Inferior parietal cortex (tissue), 1 donor: ENCODE measurements around the gene NKAIN2.
A peak's percentile ranks its signal among the peaks of the same experiment; 100 is the strongest.
"Not testable (repeated sequence)": the region's sequence is repeated elsewhere in the genome, so short reads cannot be mapped to it uniquely, and the experiment has no call there.

ENCODE experiments used
- DNase-seq: peaks from one replicate; pipeline ENCODE4 v3.0.0-alpha.2; 2016; ENCODE audit errors: extremely low spot score

Gene NKAIN2

DNA sequence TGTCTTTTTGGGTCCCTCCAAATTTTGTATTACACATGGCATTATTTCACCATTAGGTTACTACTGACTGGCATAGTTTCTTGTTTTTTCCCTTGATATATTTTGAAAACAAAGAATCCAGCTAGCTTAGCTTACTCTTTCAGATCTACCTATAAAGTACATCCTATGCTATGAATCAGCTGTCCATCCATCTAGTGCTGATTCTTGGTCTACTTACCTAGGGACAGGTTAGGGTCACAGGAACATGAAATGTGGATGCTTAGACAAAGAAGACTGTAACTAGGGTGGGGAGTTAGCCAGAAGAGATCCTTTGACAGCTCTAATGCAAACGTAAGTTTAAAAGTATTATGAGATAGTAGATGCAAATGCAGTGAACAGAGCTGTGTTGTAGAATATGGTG lies 91.7 kb downstream of the NKAIN2 start:
- DNase-seq = no peak

DNA sequence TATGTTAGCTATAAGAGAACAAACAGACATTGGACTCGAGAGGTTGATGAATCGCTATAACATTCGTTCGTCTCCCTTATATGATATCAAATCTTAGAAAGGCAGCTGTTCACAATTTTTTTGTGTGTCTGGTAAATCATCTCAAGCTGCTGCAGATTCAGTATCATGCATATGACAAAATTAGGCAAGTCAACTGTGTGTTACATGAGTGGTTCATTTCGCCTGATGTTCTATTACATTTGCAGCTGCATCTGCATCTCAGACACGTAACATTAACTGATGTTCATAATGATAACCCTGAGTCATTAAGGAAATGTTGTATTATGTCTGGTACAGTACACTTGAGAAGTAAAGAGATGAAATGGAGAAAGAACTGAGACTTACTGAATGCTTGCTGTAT lies 92.1 kb downstream of the NKAIN2 start:
- peak; percentile 17 for DNase-seq

DNA sequence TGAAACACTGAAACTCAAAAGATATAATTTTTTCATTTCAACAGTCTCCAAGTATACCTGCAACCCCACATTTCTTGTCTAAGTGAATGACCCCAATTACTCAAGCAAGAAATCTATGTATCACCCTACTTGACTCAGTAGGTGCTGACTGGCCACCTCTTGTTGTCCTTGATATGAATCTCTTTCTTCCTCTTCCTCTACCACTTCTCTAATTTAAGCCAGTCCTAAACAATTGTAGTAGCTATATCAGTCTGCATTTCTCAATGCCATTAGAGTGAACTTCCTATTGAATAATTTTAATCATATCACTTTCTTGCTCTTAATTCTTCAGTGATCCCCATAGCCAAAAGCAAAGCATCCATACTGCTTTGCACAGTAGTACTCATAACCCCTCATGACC lies 93.2 kb downstream of the NKAIN2 start:
- no peak for DNase-seq

DNA sequence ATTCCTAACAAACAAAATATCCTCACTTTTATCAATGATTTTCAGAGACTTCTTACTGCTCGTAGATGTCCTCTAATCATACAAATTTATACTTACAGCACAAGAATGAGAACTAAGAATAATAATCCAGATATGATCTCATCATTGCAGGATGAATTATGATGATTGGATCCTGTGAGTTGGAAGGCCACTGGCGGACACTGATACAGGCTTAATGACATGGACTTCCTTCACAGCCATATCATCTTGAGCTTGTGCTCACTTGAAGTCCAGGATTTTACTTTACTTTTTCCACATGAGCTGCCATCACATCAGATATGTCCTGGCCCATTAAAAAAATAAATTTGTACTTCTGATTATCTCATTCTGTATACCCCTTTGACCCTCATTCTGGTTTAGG lies 94.3 kb downstream of the NKAIN2 start:
- no peak for DNase-seq

DNA sequence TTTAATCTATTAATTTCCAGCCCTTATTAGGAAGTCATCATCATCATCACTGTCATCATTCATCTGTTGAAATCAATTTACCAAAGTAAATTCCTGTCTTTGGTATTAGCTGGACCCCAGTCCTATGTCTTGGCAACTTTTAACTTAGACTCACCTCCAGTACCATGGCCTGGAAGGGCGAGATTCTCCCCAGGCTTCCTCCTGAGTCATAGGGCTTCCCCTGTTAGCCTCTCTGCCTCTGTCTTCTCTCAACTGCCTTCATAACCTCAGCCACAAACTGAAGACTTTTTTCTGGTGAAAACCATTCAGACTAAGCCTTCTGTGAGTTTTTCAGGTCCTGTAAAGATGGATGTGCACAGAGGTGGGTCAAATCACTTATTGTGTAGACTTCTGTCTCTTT lies 95.0 kb downstream of the NKAIN2 start:
- no peak for DNase-seq

DNA sequence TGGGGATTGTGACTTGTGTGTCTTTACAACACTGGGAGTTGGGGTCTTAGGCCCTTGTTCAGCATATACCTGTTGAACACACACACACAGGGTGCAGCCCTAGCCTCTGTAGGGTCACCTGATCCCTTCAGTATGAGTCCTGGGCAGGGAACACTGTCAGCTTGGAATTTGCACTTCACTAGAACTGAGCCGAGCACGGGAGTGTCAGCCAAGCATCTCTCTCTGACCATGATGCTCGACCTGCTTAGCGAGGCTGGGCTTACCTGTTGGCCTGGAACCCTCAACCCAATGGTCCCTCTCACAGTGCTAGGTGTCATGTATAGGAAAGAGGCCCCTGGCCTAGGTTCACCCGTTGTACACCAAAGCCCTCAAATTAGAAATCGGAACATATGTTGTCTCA lies 96.1 kb downstream of the NKAIN2 start:
- no peak for DNase-seq

DNA sequence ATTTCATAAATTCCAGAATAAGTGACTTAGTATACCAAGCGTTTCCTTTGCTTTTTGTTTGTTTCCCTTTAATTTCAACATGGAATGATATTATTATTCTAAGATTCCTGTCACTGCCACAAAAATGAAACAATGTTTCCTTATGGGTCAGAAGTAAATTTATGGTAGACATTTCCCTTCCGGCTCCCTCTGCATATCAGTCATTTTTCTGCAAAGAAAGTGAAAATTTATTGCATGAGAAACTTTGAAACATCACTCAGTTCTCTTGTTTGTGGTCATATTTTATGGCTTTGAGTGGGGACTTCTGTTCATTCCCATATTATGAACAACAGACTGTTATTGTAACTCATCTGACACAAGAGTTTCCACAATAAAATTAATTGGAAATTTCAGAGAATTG lies 97.8 kb downstream of the NKAIN2 start:
- no peak for DNase-seq

DNA sequence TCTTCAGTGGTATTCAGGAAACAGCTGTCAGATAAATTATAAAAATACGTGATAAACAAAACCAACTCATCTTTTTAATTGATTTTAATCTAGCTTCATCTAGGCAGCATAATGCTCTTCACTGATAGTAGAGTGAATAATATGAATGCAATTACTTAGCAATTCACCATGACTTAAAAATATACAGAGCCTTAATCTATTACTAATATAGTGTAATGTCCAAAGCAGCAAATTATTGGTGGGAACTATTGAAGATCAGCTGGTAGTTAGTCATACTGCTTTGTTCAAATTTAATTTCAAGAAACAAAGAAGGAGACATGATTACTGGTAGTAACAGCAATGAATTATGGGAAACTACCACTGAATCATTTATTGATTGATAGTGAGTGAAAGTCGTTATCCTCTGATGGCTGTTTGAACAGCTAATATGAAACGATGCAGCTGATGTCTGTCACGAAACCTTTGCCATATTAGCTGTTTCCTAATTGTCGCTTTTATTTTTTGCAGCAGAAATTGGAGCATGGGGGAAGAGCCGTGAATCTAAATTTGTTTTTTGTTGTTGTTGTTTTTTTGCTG lies 99.2 kb downstream of the NKAIN2 start:
- DNase-seq = no peak

DNA sequence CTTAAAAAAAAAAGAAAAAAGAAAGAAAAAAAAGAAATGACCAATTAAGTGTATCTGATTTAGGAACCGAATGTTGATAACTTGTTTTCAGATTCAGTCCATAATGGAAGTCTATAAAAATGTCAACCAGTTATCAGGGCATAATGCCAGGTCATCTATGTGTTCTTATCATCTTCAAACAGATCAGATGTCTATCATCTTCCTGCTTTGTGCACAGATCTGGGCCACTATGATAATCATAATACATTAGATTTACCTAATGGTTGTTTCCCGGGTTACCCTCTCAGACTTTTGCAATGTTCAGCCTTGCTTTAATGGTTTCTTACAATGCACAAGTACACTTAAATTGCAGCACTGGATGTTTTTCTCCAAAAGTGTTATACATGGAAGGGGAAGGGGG lies 100.6 kb downstream of the NKAIN2 start:
- DNase-seq = no peak

DNA sequence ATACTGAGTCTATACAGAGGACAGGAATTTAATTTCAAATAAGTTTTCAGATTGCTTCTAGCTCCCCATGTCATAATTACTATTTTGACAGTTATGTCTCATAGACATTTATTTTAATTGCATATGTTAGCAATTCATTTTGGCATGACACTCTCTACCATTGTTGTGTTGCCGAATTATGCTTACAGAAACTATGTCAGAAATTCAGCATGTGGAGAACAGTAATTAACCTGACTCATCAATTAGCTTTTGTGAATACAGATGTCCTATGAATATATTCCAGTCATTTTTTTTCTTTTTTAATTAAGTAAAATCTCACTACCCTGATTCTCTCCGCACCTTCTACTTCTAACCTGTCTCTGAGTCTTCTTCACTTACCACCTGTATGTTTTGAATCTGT lies 105.1 kb downstream of the NKAIN2 start:
- DNase-seq = no peak

DNA sequence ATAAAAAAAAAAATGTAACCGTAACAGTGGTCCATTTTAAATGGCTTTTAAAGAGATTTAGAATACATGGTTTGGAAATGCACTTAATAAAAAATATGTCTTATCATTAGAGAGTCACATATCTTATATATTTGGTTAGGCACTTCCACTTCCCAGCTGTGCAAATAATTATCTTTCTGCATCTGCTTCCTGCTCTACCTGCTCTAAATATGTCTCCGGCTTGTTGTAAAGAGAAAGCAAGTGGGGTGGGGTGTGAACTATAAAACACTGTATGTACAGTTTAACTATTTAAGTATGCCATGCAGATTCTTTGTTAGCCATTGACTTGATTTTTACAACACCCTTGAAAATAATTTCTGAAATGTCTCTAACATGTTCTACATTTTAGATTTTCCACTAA lies 106.3 kb downstream of the NKAIN2 start:
- DNase-seq = no peak

DNA sequence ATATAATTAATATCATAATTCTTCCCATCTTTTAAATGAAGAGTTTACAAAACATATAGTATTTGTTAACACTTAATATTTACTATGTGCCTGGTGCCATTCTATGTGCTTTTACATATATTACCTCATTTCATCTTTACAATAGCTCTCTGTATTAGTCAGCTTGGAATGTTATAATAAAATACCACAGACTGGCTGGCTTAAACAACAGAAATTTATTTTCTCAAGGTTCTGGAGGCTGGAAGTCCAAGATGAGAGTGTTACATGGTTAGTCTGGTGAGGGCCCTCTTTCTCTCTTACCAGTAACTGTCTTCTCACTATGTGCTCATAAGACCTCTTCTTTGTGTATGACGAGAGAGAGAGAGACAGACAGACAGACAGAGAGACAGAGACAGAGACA lies 110.2 kb downstream of the NKAIN2 start:
- DNase-seq = no peak

DNA sequence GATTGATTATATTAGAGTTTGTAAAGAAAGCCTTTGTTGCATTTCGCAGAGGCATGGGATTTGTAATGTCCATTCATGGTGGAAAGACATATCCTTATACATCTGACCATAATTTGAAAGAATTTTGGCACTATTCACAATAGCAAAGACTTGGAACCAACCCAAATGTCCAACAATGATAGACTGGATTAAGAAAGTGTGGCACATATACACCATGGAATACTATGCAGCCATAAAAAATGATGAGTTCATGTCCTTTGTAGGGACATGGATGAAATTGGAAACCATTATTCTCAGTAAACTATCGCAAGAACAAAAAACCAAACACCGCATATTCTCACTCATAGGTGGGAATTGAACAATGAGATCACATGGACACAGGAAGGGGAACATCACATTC lies 119.7 kb downstream of the NKAIN2 start:
- DNase-seq = not testable (repeated sequence)

DNA sequence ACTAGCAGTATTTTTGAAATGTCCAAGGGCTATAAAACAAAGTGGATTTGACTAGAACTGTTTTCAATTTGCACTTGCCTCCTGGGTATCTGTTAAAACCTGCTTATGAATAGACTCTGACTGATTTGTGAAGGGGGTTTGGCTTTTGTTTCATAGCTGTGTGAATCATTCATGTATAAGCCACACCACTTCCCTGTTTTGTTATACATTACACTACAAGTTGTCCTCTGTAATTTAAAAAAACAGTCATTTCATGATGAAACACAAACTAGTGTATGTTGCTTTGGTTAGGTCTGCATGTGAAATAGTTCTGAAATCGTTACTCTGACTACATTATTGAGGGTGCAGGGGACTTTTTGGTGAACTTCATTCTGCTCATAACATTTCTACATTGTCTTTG lies 121.7 kb downstream of the NKAIN2 start:
- DNase-seq = no peak

DNA sequence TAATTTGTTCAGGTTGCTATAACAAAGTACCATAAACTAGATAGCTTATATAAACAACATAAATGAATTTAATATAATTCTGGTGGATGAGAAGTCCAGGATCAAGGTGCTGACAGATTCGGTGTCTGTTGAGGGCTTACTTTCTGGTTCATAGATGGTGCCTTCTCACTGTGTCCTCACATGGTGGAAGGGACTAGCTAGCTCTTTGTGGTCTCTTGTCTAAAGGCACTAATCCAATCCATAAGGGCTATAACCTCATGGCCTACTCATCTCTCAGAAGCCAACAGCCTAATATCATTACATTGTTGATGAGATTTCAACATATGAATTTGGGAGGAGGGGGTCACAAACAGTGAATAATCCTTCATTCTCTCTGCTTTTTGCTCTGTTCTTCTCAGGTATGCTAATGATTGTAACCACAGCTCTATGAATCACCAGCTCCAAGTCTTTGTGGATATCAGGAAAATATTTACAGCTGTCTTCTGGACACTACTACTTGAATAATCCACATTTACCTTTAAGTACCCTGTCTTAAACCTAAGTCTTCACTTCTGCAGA lies 122.3 kb downstream of the NKAIN2 start:
- DNase-seq = no peak

DNA sequence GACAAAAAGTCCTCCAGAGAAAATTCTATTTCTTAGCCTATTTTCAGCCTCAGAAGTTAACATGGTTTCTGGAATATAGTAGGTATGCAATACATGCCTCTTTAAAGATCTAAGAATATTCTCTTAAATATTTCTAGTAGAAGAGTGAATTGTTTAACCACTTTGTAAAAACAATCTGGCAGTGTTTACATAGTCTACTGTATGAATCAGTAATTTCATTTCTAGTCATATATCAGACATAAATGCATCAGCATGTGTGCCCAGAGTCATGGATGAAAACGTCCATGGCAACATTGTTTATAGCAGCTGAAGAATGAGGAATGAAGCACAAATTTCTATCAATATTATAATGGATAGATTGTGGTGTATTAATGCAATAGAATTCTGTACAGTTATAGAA lies 124.9 kb downstream of the NKAIN2 start:
- no peak for DNase-seq

DNA sequence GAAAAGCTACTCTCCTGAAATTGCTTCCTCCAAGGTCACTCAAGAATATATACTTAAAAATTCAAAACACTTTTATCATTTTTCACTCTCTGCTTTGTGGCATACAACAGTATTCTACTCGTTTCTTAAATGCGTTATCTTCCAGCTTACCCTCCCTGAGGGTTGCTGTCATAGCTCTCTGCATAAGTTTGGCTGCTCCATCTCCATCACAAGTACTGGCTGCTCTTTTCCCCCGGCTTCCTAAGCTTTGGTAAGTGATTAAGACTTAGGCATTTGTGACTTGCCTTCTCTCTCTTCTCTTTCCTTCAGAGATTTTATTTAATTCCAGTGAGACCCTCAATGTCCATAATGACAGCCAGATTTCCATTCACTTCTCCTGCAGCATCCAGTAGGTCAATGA lies 128.3 kb downstream of the NKAIN2 start:
- DNase-seq = no peak

DNA sequence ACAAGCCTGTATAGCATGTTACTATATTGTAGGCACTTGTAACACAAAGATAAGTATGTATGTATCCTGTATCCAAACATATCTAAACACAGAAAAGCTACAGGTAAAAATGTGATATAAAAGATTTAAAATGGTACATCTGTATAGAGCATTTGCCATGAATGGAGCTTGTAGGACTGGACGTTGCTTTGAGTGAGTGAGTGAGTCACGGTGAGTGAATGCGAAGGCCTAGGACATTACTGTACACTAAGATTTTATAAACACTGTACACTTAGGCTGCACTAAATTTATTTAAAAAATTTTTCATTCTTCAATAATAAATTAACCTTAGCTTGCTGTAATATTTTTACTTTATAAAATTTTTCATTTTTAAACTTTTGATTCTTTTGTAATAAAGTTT lies 136.9 kb downstream of the NKAIN2 start:
- no peak for DNase-seq

DNA sequence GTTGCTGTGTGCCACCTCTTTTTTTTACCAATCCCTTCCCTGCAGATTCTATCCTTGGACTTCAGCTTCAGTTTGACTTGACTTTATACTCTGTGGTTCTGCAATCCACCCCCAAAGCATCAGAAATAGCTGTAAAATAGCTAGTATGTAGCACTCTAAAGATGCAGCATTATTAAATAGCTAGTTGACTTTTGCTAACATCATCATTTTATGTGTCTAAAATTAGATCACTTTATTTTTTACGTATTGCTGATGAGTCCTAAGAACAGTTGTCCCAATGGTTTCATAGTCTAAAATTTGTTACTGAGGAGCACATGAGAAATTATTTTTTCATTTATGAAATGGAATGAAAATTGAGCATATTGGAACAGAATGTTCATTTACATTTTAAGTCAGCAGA lies 138.2 kb downstream of the NKAIN2 start:
- DNase-seq = no peak

DNA sequence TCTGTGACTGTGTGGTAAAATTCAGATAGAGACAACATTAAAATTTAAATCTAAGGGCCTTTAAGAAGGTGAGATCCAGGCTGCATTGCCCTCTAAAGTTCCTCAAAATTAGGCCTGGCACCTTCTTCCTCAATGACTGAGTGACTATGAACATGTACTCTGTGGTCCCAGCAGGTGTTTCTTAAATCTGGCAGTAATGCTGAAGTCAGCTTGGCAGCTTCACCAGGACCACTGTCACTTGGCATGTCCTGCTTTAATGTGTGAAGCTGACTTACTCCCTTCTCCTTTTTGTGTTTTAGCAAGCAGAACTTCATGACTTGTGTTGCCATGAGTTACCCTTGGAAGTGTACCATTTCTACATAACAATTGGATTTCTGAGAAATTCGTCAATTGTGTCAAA lies 141.7 kb downstream of the NKAIN2 start:
- DNase-seq = no peak

DNA sequence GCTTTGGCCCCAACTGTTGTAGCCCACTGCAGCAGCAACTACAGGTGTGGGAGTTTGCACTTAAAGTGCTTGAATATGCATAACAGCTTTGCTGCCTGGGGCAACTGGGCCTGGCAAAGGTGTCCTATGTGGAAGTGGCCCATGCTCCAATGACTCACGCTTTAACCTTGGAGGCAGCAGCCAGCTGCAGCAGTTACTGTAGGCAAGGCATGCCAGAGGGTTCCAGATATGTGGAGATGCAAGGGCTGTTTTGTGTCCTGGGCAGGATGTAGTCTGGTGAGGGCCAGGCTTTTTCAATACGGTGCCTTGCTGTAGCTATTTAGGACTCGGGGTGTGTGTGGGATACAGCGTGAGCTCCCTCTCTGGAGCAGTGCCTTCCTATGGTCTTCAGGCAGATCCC lies 150.3 kb downstream of the NKAIN2 start:
- no peak for DNase-seq

DNA sequence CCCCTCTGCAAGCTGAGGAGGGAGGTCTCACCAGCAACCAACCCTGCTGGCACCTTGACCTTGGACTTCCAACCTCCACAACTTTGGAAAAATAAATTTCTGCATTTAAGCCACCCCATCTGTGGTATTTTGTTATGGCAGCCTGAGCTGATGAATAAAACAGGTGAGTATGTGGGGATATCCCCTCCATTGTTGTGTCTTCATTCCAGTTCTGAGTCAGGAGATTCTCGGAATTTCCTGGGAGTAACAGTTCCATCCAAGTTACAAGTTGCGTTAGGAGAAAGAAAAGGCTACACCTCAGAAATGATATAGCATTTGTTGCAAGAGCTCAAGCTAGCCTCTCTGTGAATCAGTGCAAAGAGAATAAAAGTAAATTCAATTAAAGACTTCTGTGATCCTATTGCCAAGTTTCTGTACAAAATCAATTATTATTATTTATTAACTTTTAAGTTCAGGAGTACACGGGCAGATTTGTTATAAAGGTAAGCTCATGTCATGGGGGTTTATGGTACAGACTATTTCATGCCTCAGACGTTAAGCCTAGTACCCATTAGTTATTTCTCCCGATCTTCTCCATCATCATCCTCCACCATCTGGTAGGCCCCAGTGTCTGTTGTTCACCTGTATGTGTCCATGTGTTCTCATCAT lies 153.0 kb downstream of the NKAIN2 start:
- DNase-seq = no peak

DNA sequence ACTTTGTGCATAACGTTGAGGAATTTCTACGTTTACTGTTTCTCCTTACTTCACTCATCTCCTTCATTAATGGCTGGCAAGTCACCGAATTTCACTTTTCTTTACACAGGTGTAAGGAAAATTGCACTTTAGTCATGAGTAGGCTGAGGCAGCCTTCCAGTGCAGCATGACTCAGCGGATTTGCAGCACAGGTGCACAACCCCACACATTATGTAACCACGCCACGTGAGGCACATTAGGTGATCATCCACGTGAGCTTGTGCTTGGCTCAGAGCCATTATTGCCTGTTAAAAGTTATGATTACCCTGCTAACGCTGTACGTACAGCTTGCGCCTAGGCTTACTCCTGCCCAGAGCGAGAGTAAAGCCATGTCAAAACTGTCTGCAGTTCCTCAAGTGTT lies 158.8 kb downstream of the NKAIN2 start:
- DNase-seq = no peak

DNA sequence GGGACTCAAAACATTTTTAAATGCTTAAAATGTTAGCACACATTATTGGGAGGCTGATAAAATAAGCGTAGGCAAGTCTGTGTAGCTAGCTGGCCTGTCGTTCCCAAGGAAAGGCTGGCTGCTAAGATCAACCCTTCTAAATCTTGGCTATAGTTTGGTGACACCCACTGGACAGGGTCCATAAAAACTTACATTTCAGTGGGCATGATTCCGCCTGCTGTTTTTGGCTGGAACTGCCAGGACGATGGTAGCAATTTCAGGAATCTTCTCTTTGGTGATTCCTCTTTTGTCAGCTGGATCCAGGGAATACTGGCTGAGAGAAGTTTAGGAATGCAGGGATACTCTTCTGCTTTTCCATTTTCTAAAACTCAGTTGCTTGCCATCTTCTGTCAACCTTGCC lies 162.2 kb downstream of the NKAIN2 start:
- peak; percentile 51 for DNase-seq
